Measurements from ENCODE around the gene TSPAN5. TPM values are rescaled to one million over a fixed set of nuclear protein-coding genes. Genes with fewer than 3 reads are reported as not detected.
"Not testable (repeated sequence)": the region's sequence is repeated elsewhere in the genome, so short reads cannot be mapped to it uniquely, and the experiment has no call there.

The TSPAN5 gene
- 16.3 TPM for polyA plus RNA-seq (2013, experiment 1 of 2)
- 19.3 TPM for polyA plus RNA-seq (2013, experiment 2 of 2)

- H3K36me3 ChIP-seq (ENCODE audit: insufficient read depth, low read length), result no peaks in the 10 kb centered on the region
- WGBS, result under 1% methylated on average over 112 of the region's 113 CpGs
- H3K9me3 ChIP-seq (ENCODE audit: insufficient read depth, low read depth, low read length), result no peaks in the 10 kb centered on the region
- H3K9ac ChIP-seq (ENCODE audit: low read depth, low read length), result peak within 1 kb of the TSS; percentile 68
- no peak within 1 kb of the TSS; the same call in 1 of the 2 replicates for H3K27ac ChIP-seq (ENCODE audit: low read depth, low read length)
- H3K27me3 ChIP-seq (ENCODE audit: insufficient read depth, low read length), result peaks cover 42% of the 10 kb centered on the region
- peak within 1 kb of the TSS; percentile 80 for H3K4me3 ChIP-seq (ENCODE audit: low read length)
- H3K4me1 ChIP-seq (ENCODE audit: insufficient read depth, low read length), result peaks cover 57% of the 10 kb centered on the region
Measured at GRCh38 chr4:98658287-98659105, at the start of gene TSPAN5. Gene TSPAN5 (minus strand): TSS chr4:98658611.

GRCh38 chr4:98706935-98707334, 48.5 kb upstream of the TSPAN5 start:
- H3K9me3 ChIP-seq (ENCODE audit: insufficient read depth, low read depth, low read length), result peaks cover 21% of the 10 kb centered on the region
- H3K27ac ChIP-seq (ENCODE audit: low read depth, low read length), result no peak overlapping the region
- H3K4me1 ChIP-seq (ENCODE audit: insufficient read depth, low read length), result no peaks in the 10 kb centered on the region
- no peak overlapping the region for H3K4me3 ChIP-seq (ENCODE audit: low read length)
- no peaks in the 10 kb centered on the region for H3K36me3 ChIP-seq (ENCODE audit: insufficient read depth, low read length)
- no peak overlapping the region for H3K9ac ChIP-seq (ENCODE audit: low read depth, low read length)
- H3K27me3 ChIP-seq (ENCODE audit: insufficient read depth, low read length), result no peaks in the 10 kb centered on the region
- WGBS, result 95% methylated on average over 1 of the region's 1 CpG

DNA sequence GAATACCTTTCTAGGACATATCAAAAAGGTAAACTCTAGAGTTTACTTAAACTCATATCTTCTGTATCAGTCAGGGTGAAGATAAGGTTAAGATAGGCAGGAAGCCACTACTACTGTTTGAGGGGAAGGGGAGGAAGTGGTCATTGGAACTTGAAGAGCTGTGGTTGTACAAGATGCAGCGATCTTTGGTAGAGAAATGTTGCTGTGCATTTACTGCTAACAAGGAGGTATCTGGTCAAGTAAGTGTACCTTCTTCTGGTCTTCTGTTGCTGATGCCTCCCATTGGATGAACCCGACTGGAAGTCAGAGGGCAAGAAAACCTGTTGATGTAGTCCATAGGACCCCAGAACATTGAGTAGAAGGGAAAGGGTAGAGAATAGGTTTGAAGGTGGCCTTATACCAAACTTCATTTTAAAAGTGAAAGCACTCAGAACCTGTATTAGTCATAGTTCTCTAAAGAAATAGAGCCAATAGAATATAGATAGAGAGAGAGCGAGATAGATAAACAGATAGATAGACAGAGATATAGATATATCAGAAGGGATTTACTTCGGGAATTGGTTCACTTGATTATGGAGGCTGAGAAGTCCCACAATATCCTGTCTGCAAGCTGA, 47.9 kb upstream of the TSPAN5 start:
- 93% methylated on average over 4 of the region's 4 CpGs for WGBS
- H3K27ac ChIP-seq (ENCODE audit: low read depth, low read length), result no peak overlapping the region
- H3K9ac ChIP-seq (ENCODE audit: low read depth, low read length), result no peak overlapping the region
- no peaks in the 10 kb centered on the region for H3K27me3 ChIP-seq (ENCODE audit: insufficient read depth, low read length)
- H3K4me3 ChIP-seq (ENCODE audit: low read length), result no peak overlapping the region
- H3K4me1 ChIP-seq (ENCODE audit: insufficient read depth, low read length), result no peaks in the 10 kb centered on the region
- H3K36me3 ChIP-seq (ENCODE audit: insufficient read depth, low read length), result no peaks in the 10 kb centered on the region
- H3K9me3 ChIP-seq (ENCODE audit: insufficient read depth, low read depth, low read length), result peaks cover 21% of the 10 kb centered on the region

GRCh38 chr4:98705586-98705985, 47.2 kb upstream of the TSPAN5 start:
- peaks cover 21% of the 10 kb centered on the region for H3K9me3 ChIP-seq (ENCODE audit: insufficient read depth, low read depth, low read length)
- H3K4me1 ChIP-seq (ENCODE audit: insufficient read depth, low read length); H3K27ac ChIP-seq (ENCODE audit: low read depth, low read length); H3K36me3 ChIP-seq (ENCODE audit: insufficient read depth, low read length); H3K4me3 ChIP-seq (ENCODE audit: low read length); H3K27me3 ChIP-seq (ENCODE audit: insufficient read depth, low read length); H3K9ac ChIP-seq (ENCODE audit: low read depth, low read length): not testable (repeated sequence)
- 100% methylated on average over 3 of the region's 3 CpGs for WGBS

DNA sequence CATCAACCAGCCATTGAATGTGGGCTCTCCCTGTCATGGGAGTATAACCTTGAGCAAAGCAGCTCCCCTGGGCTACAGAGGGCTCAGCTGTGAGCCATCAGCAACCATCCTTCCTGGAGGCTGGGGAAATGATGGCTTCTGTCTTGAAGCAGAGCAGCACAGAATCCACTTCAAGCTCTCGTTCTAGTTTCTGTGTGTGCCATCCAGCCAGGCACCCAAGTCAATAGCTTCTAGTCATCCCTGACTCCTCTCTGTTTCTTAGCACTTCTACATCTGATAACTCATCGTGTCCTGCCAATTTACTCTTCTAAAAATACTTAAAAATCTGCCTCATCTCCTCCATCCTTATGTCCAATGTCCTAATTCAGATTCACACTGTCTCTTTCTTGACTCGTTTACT, 42.2 kb upstream of the TSPAN5 start:
- Histone ChIP-seq H3K27me3 (ENCODE audit: insufficient read depth, low read length) (no peaks in the 10 kb centered on the region), H3K9me3 (ENCODE audit: insufficient read depth, low read depth, low read length) (peaks cover 16% of the 10 kb centered on the region), H3K4me3 (ENCODE audit: low read length) (no peak overlapping the region), H3K36me3 (ENCODE audit: insufficient read depth, low read length) (no peaks in the 10 kb centered on the region), H3K9ac (ENCODE audit: low read depth, low read length) (no peak overlapping the region), H3K4me1 (ENCODE audit: insufficient read depth, low read length) (no peaks in the 10 kb centered on the region), H3K27ac (ENCODE audit: low read depth, low read length) (no peak overlapping the region)
- 92% methylated on average over 3 of the region's 3 CpGs for WGBS

DNA sequence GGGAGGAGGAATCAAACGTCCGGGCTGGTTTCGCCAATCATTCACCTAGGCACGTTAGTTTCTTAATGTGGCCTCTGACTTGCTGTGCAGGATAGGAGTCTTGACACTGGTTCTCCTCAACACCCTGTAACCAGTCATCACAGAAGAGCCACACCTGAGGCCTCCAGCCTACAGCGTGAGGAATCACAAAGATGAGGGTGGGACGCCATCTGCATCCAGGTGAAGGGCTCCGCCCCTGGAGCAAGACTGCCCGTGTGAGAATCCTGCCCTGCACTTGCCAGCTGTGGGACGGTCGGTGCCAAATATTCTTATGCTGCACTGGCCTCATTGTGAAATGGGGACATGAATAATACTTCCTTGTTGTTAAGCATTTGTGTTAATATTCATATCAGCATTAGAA, 35.7 kb upstream of the TSPAN5 start:
- no peaks in the 10 kb centered on the region for H3K9me3 ChIP-seq (ENCODE audit: insufficient read depth, low read depth, low read length)
- no peaks in the 10 kb centered on the region for H3K4me1 ChIP-seq (ENCODE audit: insufficient read depth, low read length)
- no peaks in the 10 kb centered on the region for H3K36me3 ChIP-seq (ENCODE audit: insufficient read depth, low read length)
- no peak overlapping the region for H3K27ac ChIP-seq (ENCODE audit: low read depth, low read length)
- H3K27me3 ChIP-seq (ENCODE audit: insufficient read depth, low read length), result no peaks in the 10 kb centered on the region
- 93% methylated on average over 10 of the region's 10 CpGs for WGBS
- H3K9ac ChIP-seq (ENCODE audit: low read depth, low read length), result no peak overlapping the region
- no peak overlapping the region for H3K4me3 ChIP-seq (ENCODE audit: low read length)

DNA sequence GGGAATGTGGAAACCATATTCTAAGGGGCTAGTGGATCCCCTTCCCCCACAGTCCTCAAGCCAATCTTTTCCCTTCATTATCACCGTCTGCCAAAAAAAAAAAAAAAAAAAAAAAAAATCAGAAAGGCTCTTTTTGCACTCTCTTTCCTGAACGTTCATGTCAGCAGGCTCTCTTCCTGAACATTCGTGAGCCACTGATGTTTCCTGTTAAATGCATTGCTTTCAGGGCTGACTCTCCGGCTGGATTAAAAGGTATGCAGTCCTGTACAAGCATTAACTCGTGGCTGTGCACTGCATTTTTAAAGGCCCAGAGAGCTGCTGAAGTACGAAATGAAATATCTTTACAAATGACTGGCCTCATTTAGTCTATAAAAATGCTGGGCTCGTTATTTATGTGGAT, 34.0 kb upstream of the TSPAN5 start:
- Histone ChIP-seq H3K27me3 (ENCODE audit: insufficient read depth, low read length) (no peaks in the 10 kb centered on the region), H3K4me1 (ENCODE audit: insufficient read depth, low read length) (no peaks in the 10 kb centered on the region), H3K27ac (ENCODE audit: low read depth, low read length) (no peak overlapping the region), H3K4me3 (ENCODE audit: low read length) (no peak overlapping the region), H3K9ac (ENCODE audit: low read depth, low read length) (no peak overlapping the region), H3K36me3 (ENCODE audit: insufficient read depth, low read length) (no peaks in the 10 kb centered on the region), H3K9me3 (ENCODE audit: insufficient read depth, low read depth, low read length) (no peaks in the 10 kb centered on the region)
- WGBS, result 95% methylated on average over 7 of the region's 7 CpGs

DNA sequence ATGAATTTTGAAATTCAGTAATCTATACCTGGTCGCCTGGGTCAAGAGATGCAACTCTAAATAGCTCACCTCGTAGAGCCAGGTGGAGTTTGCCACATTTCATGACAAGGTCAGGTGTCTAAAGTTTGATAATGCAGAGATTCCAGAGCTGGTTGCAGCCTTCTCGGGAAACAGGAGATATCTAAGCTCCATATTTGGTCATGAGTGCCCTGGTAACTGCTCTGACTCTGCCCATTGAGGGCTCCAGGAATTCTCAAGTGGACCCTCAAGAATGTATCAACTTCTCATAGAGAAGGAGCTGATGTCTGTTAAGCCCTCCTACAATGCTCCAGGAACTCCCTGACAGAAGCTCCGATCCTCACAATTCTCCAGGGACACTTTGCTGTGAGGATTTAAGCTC, 33.2 kb upstream of the TSPAN5 start:
- Histone ChIP-seq H3K9ac (ENCODE audit: low read depth, low read length) (no peak overlapping the region), H3K27me3 (ENCODE audit: insufficient read depth, low read length) (no peaks in the 10 kb centered on the region), H3K27ac (ENCODE audit: low read depth, low read length) (no peak overlapping the region), H3K4me1 (ENCODE audit: insufficient read depth, low read length) (peaks cover under 1% of the 10 kb centered on the region; the same call in 1 of the 2 replicates), H3K36me3 (ENCODE audit: insufficient read depth, low read length) (no peaks in the 10 kb centered on the region), H3K9me3 (ENCODE audit: insufficient read depth, low read depth, low read length) (no peaks in the 10 kb centered on the region), H3K4me3 (ENCODE audit: low read length) (no peak overlapping the region)
- WGBS, result 90% methylated on average over 4 of the region's 4 CpGs

DNA sequence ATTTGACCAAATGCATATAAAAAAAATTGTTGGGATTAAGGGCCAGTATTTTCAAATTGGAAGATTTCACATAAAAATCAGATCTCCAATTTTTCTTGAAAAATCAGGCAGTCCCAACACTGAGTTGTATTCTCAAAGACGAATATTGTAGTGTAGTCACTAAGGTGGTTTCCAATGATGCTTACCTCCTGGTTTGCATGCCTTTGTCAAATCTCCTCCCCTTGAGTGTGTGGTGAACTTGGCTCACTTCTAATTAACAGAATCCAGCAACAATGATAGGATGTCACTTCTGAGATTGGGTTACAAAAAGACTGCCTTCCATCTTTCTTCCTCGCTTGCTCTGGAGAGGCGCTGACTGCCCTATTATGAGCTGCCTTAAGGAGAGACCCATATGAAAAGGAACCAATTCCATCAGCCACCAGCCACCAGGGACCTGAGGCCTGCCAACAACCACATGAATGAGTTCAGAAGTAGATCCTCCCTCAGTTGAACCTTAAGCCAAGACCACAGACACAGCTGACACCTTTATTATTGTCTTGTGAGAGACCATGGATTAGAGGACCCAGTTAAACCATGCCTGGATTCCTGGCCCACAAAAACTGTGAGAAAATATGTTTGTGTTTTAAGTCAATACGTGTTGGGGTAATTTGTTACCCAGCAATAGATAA, 31.2 kb upstream of the TSPAN5 start:
- Histone ChIP-seq H3K27ac (ENCODE audit: low read depth, low read length) (no peak overlapping the region), H3K9me3 (ENCODE audit: insufficient read depth, low read depth, low read length) (no peaks in the 10 kb centered on the region), H3K27me3 (ENCODE audit: insufficient read depth, low read length) (no peaks in the 10 kb centered on the region), H3K4me1 (ENCODE audit: insufficient read depth, low read length) (peaks cover 19% of the 10 kb centered on the region), H3K9ac (ENCODE audit: low read depth, low read length) (no peak overlapping the region), H3K36me3 (ENCODE audit: insufficient read depth, low read length) (no peaks in the 10 kb centered on the region), H3K4me3 (ENCODE audit: low read length) (no peak overlapping the region)
- 94% methylated on average over 4 of the region's 4 CpGs for WGBS

- H3K36me3 ChIP-seq (ENCODE audit: insufficient read depth, low read length), result no peaks in the 10 kb centered on the region
- no peak overlapping the region for H3K4me3 ChIP-seq (ENCODE audit: low read length)
- no peak overlapping the region for H3K27ac ChIP-seq (ENCODE audit: low read depth, low read length)
- WGBS, result 91% methylated on average over 5 of the region's 5 CpGs
- no peaks in the 10 kb centered on the region for H3K9me3 ChIP-seq (ENCODE audit: insufficient read depth, low read depth, low read length)
- H3K9ac ChIP-seq (ENCODE audit: low read depth, low read length), result no peak overlapping the region
- no peaks in the 10 kb centered on the region for H3K27me3 ChIP-seq (ENCODE audit: insufficient read depth, low read length)
- peaks cover 19% of the 10 kb centered on the region for H3K4me1 ChIP-seq (ENCODE audit: insufficient read depth, low read length)
Measured at GRCh38 chr4:98688411-98689290, 30.2 kb upstream of the TSPAN5 start.

Measured in HUES64 (cell line).